ENCODE measurements around the gene LGALS3BP. TPM values are rescaled to one million over a fixed set of nuclear protein-coding genes. Genes with fewer than 3 reads are reported as not detected.

LGALS3BP gene
- total and polyA plus RNA-seq, 2 of the 13 experiments (the other 11 are each of a cell fraction or from before 2014, with no cell fraction given), result 137 to 332 TPM

DNA sequence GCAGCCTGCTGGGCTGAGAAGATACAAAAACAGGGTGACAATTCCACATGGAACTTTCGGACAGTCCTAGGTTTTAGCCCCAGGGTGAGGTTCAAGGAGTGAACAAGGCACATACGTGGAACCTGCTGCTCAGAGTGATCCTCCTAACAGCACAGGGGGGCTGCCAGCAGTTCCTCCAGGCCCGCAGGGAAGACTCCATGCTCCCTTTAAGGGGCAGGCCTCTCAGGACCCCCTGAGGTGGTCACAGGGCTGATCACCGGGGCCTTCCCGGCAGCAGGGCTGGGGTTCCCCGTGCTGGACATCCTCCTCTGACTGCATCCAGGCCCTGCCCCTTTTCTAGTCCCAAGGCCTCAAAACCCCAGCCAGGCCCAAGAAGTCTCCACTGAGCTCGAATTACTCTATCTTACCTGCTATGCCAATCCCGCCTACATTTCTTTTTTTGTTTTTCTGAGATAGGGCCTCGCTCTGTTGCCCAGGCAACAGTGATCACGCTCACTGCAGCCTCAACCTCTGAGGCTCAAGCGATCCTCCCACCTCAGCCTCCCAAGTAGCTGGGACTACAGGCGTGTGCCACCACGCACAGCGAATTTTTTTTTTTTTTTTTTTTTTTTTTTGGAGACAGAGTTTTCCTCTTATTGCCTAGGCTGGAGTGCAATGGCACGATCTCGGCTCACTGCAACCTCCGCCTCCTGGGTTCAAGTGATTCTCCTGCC is 19.5 kb upstream of the LGALS3BP start:
- Histone ChIP-seq H3K79me2 (ENCODE audit: insufficient read depth, low read length) (peaks cover 28% of the 10 kb centered on the region), H2AFZ (ENCODE audit: low read length) (no peak overlapping the region), H3K9ac (ENCODE audit: insufficient read depth, low read depth, low read length) (no peak overlapping the region), H3K9me3 (ENCODE audit: low read length) (no peaks in the 10 kb centered on the region), H3K36me3 (replicated peaks in 1 of 2; ENCODE audit: control insufficient read depth in 1 of 2, insufficient read depth in 2 of 2, low read length in 2 of 2) (peaks cover 25 to 66% of the 10 kb centered on the region in 2 experiments), H3K27ac (ENCODE audit: extremely low read length, insufficient read depth, low read length) (no peak overlapping the region), H3K4me1 (ENCODE audit: insufficient read depth, low read length) (peaks cover 14% of the 10 kb centered on the region), H3K4me2 (ENCODE audit: low read depth, low read length) (no peak overlapping the region), H3K4me3 (replicated peaks in 1 of 3; ENCODE audit: insufficient read depth in 1 of 3, low read depth in 2 of 3, low read length in 3 of 3) (no peak overlapping the region), H4K20me1 (ENCODE audit: insufficient read depth, low read length) (no peaks in the 10 kb centered on the region; the same call in 1 of the 2 replicates), H3K27me3 (ENCODE audit: control insufficient read depth in 1 of 2, insufficient read depth in 2 of 2, low read length in 2 of 2) (no peaks in the 10 kb centered on the region)
- FAIRE-seq (no peak), DNase-seq (ENCODE audit: low spot score) (no peak), ATAC-seq (no peak)
- in situ Hi-C loops (cut with HindIII; ENCODE audit: extremely low pct_ligation_motif_present, low pct_unique_long_range_greater_than_20kb) (no loop called here), intact Hi-C loops (cut with micrococcal nuclease; ENCODE audit: unreplicated experiment) (no loop called here)
- ChIA-PET CTCF (ENCODE audit: low intra/inter-chr PET ratio, low total read pairs) (no interaction called here), POLR2A (no interaction called here)
- BruUV-seq (replicated peaks), result no TSS peak
- TF ChIP-seq BCL6 (CRISPR knock-in tag; IDR thresholded peaks at IDR 0.05) (no peak), ZNF770 (CRISPR knock-in tag; IDR thresholded peaks at IDR 0.05) (peak; percentile 61)
- WGBS (ENCODE audit: low lambda C conversion rate), result 97% methylated on average over 16 of the region's 17 CpGs

DNA sequence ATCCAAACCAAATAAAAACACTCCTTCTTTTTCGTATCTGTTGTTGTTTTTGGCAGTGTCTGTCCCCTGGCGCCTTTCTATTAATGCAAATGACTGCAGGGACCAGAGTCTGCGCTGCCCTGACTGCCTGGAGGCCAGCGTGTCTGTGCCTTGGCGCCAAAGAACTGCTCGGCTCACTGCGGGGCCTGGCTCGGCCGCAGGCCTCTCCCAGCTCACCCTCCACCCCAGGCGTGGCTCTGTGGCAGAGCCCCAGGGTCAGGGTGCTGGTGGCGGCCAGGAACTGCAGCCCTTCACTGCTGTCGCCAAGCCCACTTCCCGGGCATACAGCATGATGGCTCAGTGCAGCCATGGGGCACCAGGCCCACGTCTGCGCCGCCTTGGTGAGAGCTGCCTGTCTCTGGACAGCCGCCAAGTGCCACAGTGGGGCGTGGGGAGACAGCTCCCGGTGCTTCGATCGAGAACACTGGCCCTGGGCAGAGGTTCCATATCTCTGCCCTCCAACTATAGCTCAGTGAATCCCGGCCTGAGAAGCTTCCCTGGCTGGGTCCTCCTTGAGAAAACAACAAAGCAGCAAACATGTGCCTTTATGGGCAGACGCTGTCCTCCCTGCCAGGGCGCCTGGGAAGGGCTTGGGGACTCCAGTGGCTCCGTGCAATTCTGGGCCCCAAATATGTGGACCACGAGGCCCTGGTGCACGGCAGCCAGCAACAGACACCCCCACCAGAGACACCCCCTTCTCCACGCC is 18.8 kb upstream of the LGALS3BP start:
- peaks cover 29 to 68% of the 10 kb centered on the region in 2 experiments for H3K36me3 ChIP-seq (replicated peaks in 1 of 2; ENCODE audit: control insufficient read depth in 1 of 2, insufficient read depth in 2 of 2, low read length in 2 of 2)
- no peak overlapping the region for H3K27ac ChIP-seq (ENCODE audit: extremely low read length, insufficient read depth, low read length)
- WGBS (ENCODE audit: low lambda C conversion rate), result 96% methylated on average over 27 of the region's 28 CpGs
- ChIA-PET POLR2A (no interaction called here), CTCF (ENCODE audit: low intra/inter-chr PET ratio, low total read pairs) (no interaction called here)
- no TSS peak for BruUV-seq (replicated peaks)
- no peaks in the 10 kb centered on the region for H3K27me3 ChIP-seq (ENCODE audit: control insufficient read depth in 1 of 2, insufficient read depth in 2 of 2, low read length in 2 of 2)
- no peak overlapping the region for H2AFZ ChIP-seq (ENCODE audit: low read length)
- no peak for FAIRE-seq
- no peak overlapping the region for H3K9ac ChIP-seq (ENCODE audit: insufficient read depth, low read depth, low read length)
- ATAC-seq, result no peak
- H3K79me2 ChIP-seq (ENCODE audit: insufficient read depth, low read length), result peaks cover 25% of the 10 kb centered on the region
- H3K9me3 ChIP-seq (ENCODE audit: low read length), result no peaks in the 10 kb centered on the region
- DNase-seq (ENCODE audit: low spot score), result no peak
- no peak overlapping the region for H3K4me3 ChIP-seq (replicated peaks in 1 of 3; ENCODE audit: insufficient read depth in 1 of 3, low read depth in 2 of 3, low read length in 3 of 3)
- TF ChIP-seq ZBTB33 (CRISPR knock-in tag; IDR thresholded peaks at IDR 0.05) (peak; percentile 96), ZNF317 (CRISPR knock-in tag; IDR thresholded peaks at IDR 0.05) (no peak), ZNF768 (CRISPR knock-in tag; IDR thresholded peaks at IDR 0.05) (peak; percentile 45; the same call in 1 of the 2 replicates)
- intact Hi-C loops (cut with micrococcal nuclease; ENCODE audit: unreplicated experiment), result no loop called here
- H4K20me1 ChIP-seq (ENCODE audit: insufficient read depth, low read length), result no peaks in the 10 kb centered on the region; the same call in 1 of the 2 replicates
- in situ Hi-C loops (cut with HindIII; ENCODE audit: extremely low pct_ligation_motif_present, low pct_unique_long_range_greater_than_20kb), result no loop called here
- no peak overlapping the region for H3K4me2 ChIP-seq (ENCODE audit: low read depth, low read length)
- peaks cover 9% of the 10 kb centered on the region for H3K4me1 ChIP-seq (ENCODE audit: insufficient read depth, low read length)

All from HepG2 (cell line).